ENCODE measurements around the gene ZCCHC14.
"Not testable (repeated sequence)": the region's sequence is repeated elsewhere in the genome, so short reads cannot be mapped to it uniquely, and the experiment has no call there.

Gene ZCCHC14

GRCh38 chr16:87484487-87485331, 8.1 kb downstream of the ZCCHC14 start:
- peaks cover 0 to 8% of the 10 kb centered on the region in 2 experiments for H3K4me1 ChIP-seq (ENCODE audit: control insufficient read depth in 1 of 2, insufficient read depth in 1 of 2, low read depth in 1 of 2, low read length in 1 of 2)

GRCh38 chr16:87483481-87483880, 9.3 kb downstream of the ZCCHC14 start:
- no peak overlapping the region for H3K4me3 ChIP-seq (ENCODE audit: low read depth in 1 of 2, low read length in 1 of 2)
- H3K4me1 ChIP-seq (ENCODE audit: control insufficient read depth in 1 of 2, insufficient read depth in 1 of 2, low read depth in 1 of 2, low read length in 1 of 2) = peaks cover 0 to 8% of the 10 kb centered on the region in 2 experiments
- no peaks in the 10 kb centered on the region for H3K9me3 ChIP-seq
- no peak for TF ChIP-seq CTCF (IDR thresholded peaks at IDR 0.05)
- no peaks in the 10 kb centered on the region for H3K27me3 ChIP-seq
- H3K36me3 ChIP-seq = no peaks in the 10 kb centered on the region
- H3K27ac ChIP-seq = no peak overlapping the region

More at GRCh38 chr16:87484487-87485331, 8.1 kb downstream of the ZCCHC14 start:
- Histone ChIP-seq H3K4me3 (ENCODE audit: low read depth in 1 of 2, low read length in 1 of 2) (no peak overlapping the region), H3K36me3 (no peaks in the 10 kb centered on the region), H3K9me3 (no peaks in the 10 kb centered on the region), H3K27ac (no peak overlapping the region), H3K27me3 (peaks cover 6% of the 10 kb centered on the region)
- TF ChIP-seq CTCF (IDR thresholded peaks at IDR 0.05) = no peak

GRCh38 chr16:87482670-87483069, 10.2 kb downstream of the ZCCHC14 start:
- H3K27me3 ChIP-seq; H3K27ac ChIP-seq; H3K4me3 ChIP-seq (ENCODE audit: low read depth in 1 of 2, low read length in 1 of 2); H3K36me3 ChIP-seq; H3K4me1 ChIP-seq (ENCODE audit: control insufficient read depth in 1 of 2, insufficient read depth in 1 of 2, low read depth in 1 of 2, low read length in 1 of 2); H3K9me3 ChIP-seq: not testable (repeated sequence)

- Histone ChIP-seq H3K4me1 (ENCODE audit: control insufficient read depth in 1 of 2, insufficient read depth in 1 of 2, low read depth in 1 of 2, low read length in 1 of 2) (peaks cover 0 to under 1% of the 10 kb centered on the region in 2 experiments), H3K4me3 (ENCODE audit: low read depth in 1 of 2, low read length in 1 of 2) (no peak overlapping the region), H3K36me3 (no peaks in the 10 kb centered on the region), H3K27me3 (no peaks in the 10 kb centered on the region), H3K27ac (no peak overlapping the region), H3K9me3 (no peaks in the 10 kb centered on the region)
- no peak for TF ChIP-seq CTCF (IDR thresholded peaks at IDR 0.05)
Observed at GRCh38 chr16:87482266-87482665, 10.6 kb downstream of the ZCCHC14 start.

GRCh38 chr16:87481711-87482110, 11.1 kb downstream of the ZCCHC14 start:
- not testable (repeated sequence) for H3K27ac ChIP-seq; H3K4me1 ChIP-seq (ENCODE audit: control insufficient read depth in 1 of 2, insufficient read depth in 1 of 2, low read depth in 1 of 2, low read length in 1 of 2); H3K36me3 ChIP-seq; H3K27me3 ChIP-seq; H3K9me3 ChIP-seq; H3K4me3 ChIP-seq (ENCODE audit: low read depth in 1 of 2, low read length in 1 of 2)

GRCh38 chr16:87477209-87477981, 15.4 kb downstream of the ZCCHC14 start:
- not testable (repeated sequence) for H3K27me3 ChIP-seq; H3K36me3 ChIP-seq; H3K27ac ChIP-seq; H3K4me1 ChIP-seq (ENCODE audit: control insufficient read depth in 1 of 2, insufficient read depth in 1 of 2, low read depth in 1 of 2, low read length in 1 of 2); H3K9me3 ChIP-seq; H3K4me3 ChIP-seq (ENCODE audit: low read depth in 1 of 2, low read length in 1 of 2)

- no peak overlapping the region for H3K27ac ChIP-seq
- no peak overlapping the region for H3K4me3 ChIP-seq (ENCODE audit: low read depth in 1 of 2, low read length in 1 of 2)
- TF ChIP-seq CTCF (IDR thresholded peaks at IDR 0.05) = no peak
- no peaks in the 10 kb centered on the region for H3K36me3 ChIP-seq
- no peaks in the 10 kb centered on the region for H3K27me3 ChIP-seq
- H3K9me3 ChIP-seq = no peaks in the 10 kb centered on the region
- no peaks in the 10 kb centered on the region for H3K4me1 ChIP-seq (ENCODE audit: control insufficient read depth in 1 of 2, insufficient read depth in 1 of 2, low read depth in 1 of 2, low read length in 1 of 2)
Observed at GRCh38 chr16:87474566-87474996, 18.2 kb downstream of the ZCCHC14 start.

Measured in neutrophil (primary cell).